ENCODE data around the gene TCP11L1.

- no peak for TF ChIP-seq EZH2 (IDR thresholded peaks at IDR 0.05)
- TF ChIP-seq POLR2AphosphoS5 (IDR thresholded peaks at IDR 0.05; ENCODE audit: borderline replicate concordance, low read depth, low read length) = peak; percentile 55; the same call in 1 of the 2 replicates
Measured at GRCh38 chr11:33039274-33040032, at the start of gene TCP11L1.

Data from SK-N-MC (cell line).